ENCODE data around the gene WSB2. TPM values are rescaled to one million over a fixed set of nuclear protein-coding genes. Genes with fewer than 3 reads are reported as not detected.

Gene WSB2
- total and polyA plus RNA-seq, 9 of the 15 experiments (the other 6 are each of a cell fraction or from before 2014, with no cell fraction given) = 31.4 to 77.6 (median 52.6) TPM

GRCh38 chr12:118109088-118109487, 48.1 kb upstream of the WSB2 start:
- TF ChIP-seq, protein P1, sequence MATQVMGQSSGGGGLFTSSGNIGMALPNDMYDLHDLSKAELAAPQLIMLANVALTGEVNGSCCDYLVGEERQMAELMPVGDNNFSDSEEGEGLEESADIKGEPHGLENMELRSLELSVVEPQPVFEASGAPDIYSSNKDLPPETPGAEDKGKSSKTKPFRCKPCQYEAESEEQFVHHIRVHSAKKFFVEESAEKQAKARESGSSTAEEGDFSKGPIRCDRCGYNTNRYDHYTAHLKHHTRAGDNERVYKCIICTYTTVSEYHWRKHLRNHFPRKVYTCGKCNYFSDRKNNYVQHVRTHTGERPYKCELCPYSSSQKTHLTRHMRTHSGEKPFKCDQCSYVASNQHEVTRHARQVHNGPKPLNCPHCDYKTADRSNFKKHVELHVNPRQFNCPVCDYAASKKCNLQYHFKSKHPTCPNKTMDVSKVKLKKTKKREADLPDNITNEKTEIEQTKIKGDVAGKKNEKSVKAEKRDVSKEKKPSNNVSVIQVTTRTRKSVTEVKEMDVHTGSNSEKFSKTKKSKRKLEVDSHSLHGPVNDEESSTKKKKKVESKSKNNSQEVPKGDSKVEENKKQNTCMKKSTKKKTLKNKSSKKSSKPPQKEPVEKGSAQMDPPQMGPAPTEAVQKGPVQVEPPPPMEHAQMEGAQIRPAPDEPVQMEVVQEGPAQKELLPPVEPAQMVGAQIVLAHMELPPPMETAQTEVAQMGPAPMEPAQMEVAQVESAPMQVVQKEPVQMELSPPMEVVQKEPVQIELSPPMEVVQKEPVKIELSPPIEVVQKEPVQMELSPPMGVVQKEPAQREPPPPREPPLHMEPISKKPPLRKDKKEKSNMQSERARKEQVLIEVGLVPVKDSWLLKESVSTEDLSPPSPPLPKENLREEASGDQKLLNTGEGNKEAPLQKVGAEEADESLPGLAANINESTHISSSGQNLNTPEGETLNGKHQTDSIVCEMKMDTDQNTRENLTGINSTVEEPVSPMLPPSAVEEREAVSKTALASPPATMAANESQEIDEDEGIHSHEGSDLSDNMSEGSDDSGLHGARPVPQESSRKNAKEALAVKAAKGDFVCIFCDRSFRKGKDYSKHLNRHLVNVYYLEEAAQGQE (IDR thresholded peaks at IDR 0.05; ENCODE audit: borderline replicate concordance) = peak; percentile 69
- TF ChIP-seq, protein P1 (CRISPR knock-in tag; IDR thresholded peaks at IDR 0.05; ENCODE audit: low read depth) = no peak
- TF ChIP-seq ZNF316 (IDR thresholded peaks at IDR 0.05) = no peak

More at GRCh38 chr12:118109088-118109487, 48.1 kb upstream of the WSB2 start:
- Histone ChIP-seq H4K20me1 (replicated peaks; ENCODE audit: control insufficient read depth, insufficient read depth, low read length) (no peaks in the 10 kb centered on the region), H3K27ac (ENCODE audit: extremely low read depth, low read depth, low read length) (no peak overlapping the region), H3K4me1 (replicated peaks in 1 of 2; ENCODE audit: control insufficient read depth in 2 of 2, insufficient read depth in 2 of 2, low read length in 2 of 2) (peaks cover 0 to 3% of the 10 kb centered on the region in 2 experiments; a peak in 2 of 5 replicates), H3K4me3 (no peak overlapping the region), H3K36me3 (ENCODE audit: control insufficient read depth, insufficient read depth, low read length) (no peaks in the 10 kb centered on the region), H3K27me3 (ENCODE audit: control insufficient read depth in 2 of 2, insufficient read depth in 2 of 2, low read length in 2 of 2) (peaks cover 0 to 5% of the 10 kb centered on the region in 2 experiments; a peak in 2 of 5 replicates), H3K9ac (ENCODE audit: insufficient read depth in 1 of 2, low read depth in 2 of 2, low read length in 2 of 2) (no peak overlapping the region), H3K9me3 (replicated peaks; ENCODE audit: control insufficient read depth, insufficient read depth, low read depth, low read length) (no peaks in the 10 kb centered on the region), H3K4me2 (ENCODE audit: insufficient read depth, low read length) (no peak overlapping the region), H2AFZ (ENCODE audit: low read depth, low read length) (no peak overlapping the region), H3K79me2 (ENCODE audit: control insufficient read depth, insufficient read depth, low read length) (no peaks in the 10 kb centered on the region), H3K9me1 (ENCODE audit: control insufficient read depth, insufficient read depth, low read length) (no peaks in the 10 kb centered on the region)
- ChIA-PET CTCF (ENCODE audit: low intra/inter-chr PET ratio) (no interaction called here), POLR2A (interaction anchor here (0.6 to 0.8 kb wide), 3 partner anchors 11 to 30 kb away, joined by 3 read pairs; no protein-coding TSS in a partner anchor)
- DNase-seq (ENCODE audit: extremely low read depth in 1 of 4, low spot score in 3 of 4) = no peak
- 25% methylated on average over 1 of the region's 1 CpG for WGBS (ENCODE audit: insufficient coverage, low coverage, missing lambda C conversion rate)
- BruUV-seq (replicated peaks) = no TSS peak
- ATAC-seq = no peak
- in situ Hi-C loops (cut with MboI) = no loop called here
- FAIRE-seq = no peak
- intact Hi-C loops (cut with micrococcal nuclease) = no loop called here

Data from K562 (cell line).